Panc1 (cell line): ENCODE measurements around the gene ELMO1.

Experiments
- POLR2AphosphoS5 ChIP-seq: IDR thresholded peaks from 2 replicates; pipeline ENCODE4 v1.6.1; 2012; ENCODE audit warnings: mild to moderate bottlenecking, low read depth, low read length, moderate library complexity
- REST ChIP-seq, 2 experiments: IDR thresholded peaks; 2 replicates each; pipeline ENCODE4 v1.6.1; 2011 to 2012; ENCODE audit warnings: low read depth in 2 of 2, control low read depth in 1 of 2, low read length in 1 of 2, mild to moderate bottlenecking in 1 of 2, moderate library complexity in 1 of 2; ENCODE audit not compliant: insufficient read depth in 1 of 2
- TCF7L2 ChIP-seq: IDR thresholded peaks from 2 replicates; pipeline ENCODE4 v1.6.1; 2011; ENCODE audit warnings: mild to moderate bottlenecking, low read depth, low read length, inconsistent platforms
- TF ChIP-seq, protein P1 (sequence below): fragments of 450-650 bp; IDR thresholded peaks from 2 replicates; pipeline ENCODE4 v1.5.1; 2017; ENCODE audit warnings: mild to moderate bottlenecking

DNA sequence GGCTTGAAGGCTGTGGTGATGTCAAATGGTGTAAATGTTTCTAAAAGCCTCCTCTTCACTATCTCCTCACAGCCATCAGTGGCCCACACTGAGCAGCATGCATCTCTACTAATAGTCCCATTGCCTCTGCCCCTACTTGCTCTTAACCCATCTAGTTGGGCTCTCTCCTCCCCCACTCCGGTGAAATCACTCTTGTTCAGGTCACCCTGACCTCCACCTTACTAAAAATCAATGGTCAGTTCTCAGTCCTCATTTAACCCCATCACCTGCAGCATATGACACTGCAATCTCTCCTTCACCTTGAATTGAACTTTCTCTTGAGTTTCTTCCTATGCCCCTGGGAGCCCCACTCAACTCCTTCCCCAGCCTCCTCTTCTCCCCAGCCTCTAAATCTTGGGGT lies 369.2 kb downstream of the ELMO1 start:
- TF ChIP-seq REST (IDR thresholded peaks at IDR 0.05; ENCODE audit: insufficient read depth in 1 of 2, low read depth in 2 of 2, low read length in 1 of 2): no peak
- no peak for TF ChIP-seq POLR2AphosphoS5
- TF ChIP-seq, protein P1, sequence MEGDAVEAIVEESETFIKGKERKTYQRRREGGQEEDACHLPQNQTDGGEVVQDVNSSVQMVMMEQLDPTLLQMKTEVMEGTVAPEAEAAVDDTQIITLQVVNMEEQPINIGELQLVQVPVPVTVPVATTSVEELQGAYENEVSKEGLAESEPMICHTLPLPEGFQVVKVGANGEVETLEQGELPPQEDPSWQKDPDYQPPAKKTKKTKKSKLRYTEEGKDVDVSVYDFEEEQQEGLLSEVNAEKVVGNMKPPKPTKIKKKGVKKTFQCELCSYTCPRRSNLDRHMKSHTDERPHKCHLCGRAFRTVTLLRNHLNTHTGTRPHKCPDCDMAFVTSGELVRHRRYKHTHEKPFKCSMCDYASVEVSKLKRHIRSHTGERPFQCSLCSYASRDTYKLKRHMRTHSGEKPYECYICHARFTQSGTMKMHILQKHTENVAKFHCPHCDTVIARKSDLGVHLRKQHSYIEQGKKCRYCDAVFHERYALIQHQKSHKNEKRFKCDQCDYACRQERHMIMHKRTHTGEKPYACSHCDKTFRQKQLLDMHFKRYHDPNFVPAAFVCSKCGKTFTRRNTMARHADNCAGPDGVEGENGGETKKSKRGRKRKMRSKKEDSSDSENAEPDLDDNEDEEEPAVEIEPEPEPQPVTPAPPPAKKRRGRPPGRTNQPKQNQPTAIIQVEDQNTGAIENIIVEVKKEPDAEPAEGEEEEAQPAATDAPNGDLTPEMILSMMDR: no peak
- no peak for TF ChIP-seq TCF7L2
